PC-3 (cell line): ENCODE measurements around the gene RSPH6A. TPM values are rescaled to one million over a fixed set of nuclear protein-coding genes. Genes with fewer than 3 reads are reported as not detected.

Experiments
- ATAC-seq: fragments of 200-7000 bp; cut with Tn5 transposase; 2 replicates; pipeline ENCODE4 v1.9.1; 2020; ENCODE audit warnings: mild to moderate bottlenecking, moderate library complexity
- BruUV-seq: library from RNA; stranded (reverse); fragments of 400-500 nt; replicated peaks from 2 replicates; lab custom pipeline; 2021; lab: Mats Ljungman, UMichigan
- CTCF ChIA-PET: fragments of 300-600 bp; sonication (Branson Sonifier 250); formaldehyde crosslinking; loops from one replicate; lab custom pipeline; 2022; ENCODE audit warnings: antibody characterized with exemption; lab: Charles Lee
- POLR2A ChIA-PET: fragments of 300-600 bp; sonication (Branson Sonifier 250); formaldehyde crosslinking; loops from one replicate; lab custom pipeline; 2022; ENCODE audit warnings: antibody characterized with exemption; ENCODE audit not compliant: unreplicated experiment; lab: Charles Lee
- DNase-seq: peaks from one replicate; pipeline ENCODE4 v3.0.0-alpha.2; 2015
- H2AFZ ChIP-seq: fragments of 300-600 bp; sonication (generic); 2 replicates; pipeline ENCODE4 v1.6.0; 2016; ENCODE audit warnings: antibody characterized with exemption, low read length
- H3F3A ChIP-seq: fragments of 300-600 bp; sonication (generic); one replicate; pipeline ENCODE4 v1.6.0; 2017; ENCODE audit warnings: antibody characterized with exemption, low read length, control low read depth, mild to moderate bottlenecking; ENCODE audit not compliant: unreplicated experiment
- H3K27ac ChIP-seq: fragments of 300-600 bp; sonication (generic); 2 replicates; pipeline ENCODE4 v1.5.1; 2016; ENCODE audit warnings: mild to moderate bottlenecking, low read length
- H3K27me3 ChIP-seq: fragments of 300-600 bp; sonication (generic); 2 replicates; pipeline ENCODE4 v1.6.1; 2016; ENCODE audit warnings: low read length, mixed read lengths
- H3K36me3 ChIP-seq: fragments of 300-600 bp; sonication (generic); 2 replicates; pipeline ENCODE4 v1.6.1; 2016; ENCODE audit warnings: low read depth, mixed run types, low read length, mixed read lengths
- H3K4me1 ChIP-seq: fragments of 300-600 bp; sonication (generic); 2 replicates; pipeline ENCODE4 v1.5.1; 2016; ENCODE audit warnings: low read length; ENCODE audit not compliant: insufficient read depth
- H3K4me2 ChIP-seq: fragments of 300-600 bp; sonication (generic); 2 replicates; pipeline ENCODE4 v1.6.0; 2016; ENCODE audit warnings: low read length
- H3K4me3 ChIP-seq: fragments of 300-600 bp; sonication (generic); 2 replicates; pipeline ENCODE4 v1.5.1; 2016; ENCODE audit warnings: mild to moderate bottlenecking, low read length, mixed read lengths
- H3K79me2 ChIP-seq: fragments of 300-600 bp; sonication (generic); 2 replicates; pipeline ENCODE4 v1.6.1; 2017; ENCODE audit warnings: low read length, mixed read lengths
- H3K9ac ChIP-seq: fragments of 300-600 bp; sonication (generic); 2 replicates; pipeline ENCODE4 v1.6.0; 2016; ENCODE audit warnings: mild to moderate bottlenecking, low read length
- H3K9me2 ChIP-seq: fragments of 300-600 bp; sonication (generic); replicated peaks from 2 replicates; pipeline ENCODE4 v1.6.1; 2016; ENCODE audit warnings: mixed run types, low read length, mixed read lengths
- H3K9me3 ChIP-seq: fragments of 300-600 bp; sonication (generic); 2 replicates; pipeline ENCODE4 v1.6.1; 2016; ENCODE audit warnings: low read length, mixed read lengths
- H4K20me1 ChIP-seq: fragments of 300-600 bp; sonication (generic); 2 replicates; pipeline ENCODE4 v1.6.1; 2016; ENCODE audit warnings: low read length, mixed read lengths
- EZH2 ChIP-seq: fragments of 300-600 bp; sonication (generic); IDR thresholded peaks from one replicate; pipeline ENCODE4 v1.6.1; 2017; ENCODE audit warnings: antibody characterized with exemption, mild to moderate bottlenecking, low read length; ENCODE audit not compliant: unreplicated experiment
- EZH2phosphoT487 ChIP-seq: fragments of 300-600 bp; sonication (generic); IDR thresholded peaks from 2 replicates; pipeline ENCODE4 v1.6.1; 2018; ENCODE audit warnings: mild to moderate bottlenecking, antibody characterized with exemption, low read length, borderline replicate concordance
- intact Hi-C: fragments of 100-400 bp; cut with micrococcal nuclease; formaldehyde crosslinking; loops from 2 replicates; pipeline ENCODE4 v1.9.0; 2023
- total RNA-seq: library from RNA; depleted of rRNA; stranded (reverse); fragments of >200 nt; gene quantifications from 2 replicates; pipeline ENCODE4 v1.2.3, GENCODE V29; 2014
- TF ChIP-seq, protein P1 (sequence below): fragments of 300-600 bp; sonication (generic); conservative IDR thresholded peaks from 2 replicates; pipeline ENCODE4 v1.5.1; 2017; ENCODE audit warnings: antibody characterized with exemption, low read depth, mild to moderate bottlenecking, low read length

RSPH6A gene
- total RNA-seq, 1 experiment from 2014 or later: not detected

DNA sequence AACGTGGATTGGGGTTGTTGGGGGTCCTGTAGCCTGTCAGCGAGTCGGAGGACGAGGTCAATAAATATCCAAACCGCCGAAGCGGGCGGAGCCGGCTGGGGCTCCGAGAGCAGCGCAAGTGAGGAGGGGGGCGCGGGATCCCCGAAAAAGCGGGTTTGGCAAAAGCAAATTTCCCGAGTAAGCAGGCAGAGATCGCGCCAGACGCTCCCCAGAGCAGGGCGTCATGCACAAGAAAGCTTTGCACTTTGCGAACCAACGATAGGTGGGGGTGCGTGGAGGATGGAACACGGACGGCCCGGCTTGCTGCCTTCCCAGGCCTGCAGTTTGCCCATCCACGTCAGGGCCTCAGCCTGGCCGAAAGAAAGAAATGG lies 45.3 kb downstream of the RSPH6A start:
- DNase-seq (no peak), ATAC-seq (no peak)
- Histone ChIP-seq H3K79me2 (no peaks in the 10 kb centered on the region), H3K4me3 (peak overlapping the region; percentile 72), H3K4me2 (peak overlapping the region; percentile 96), H3K27ac (no peak overlapping the region), H3F3A (no peaks in the 10 kb centered on the region), H2AFZ (peak overlapping the region; percentile 37; the same call in 1 of the 2 replicates), H3K9ac (peak overlapping the region; percentile 33; the same call in 1 of the 2 replicates), H3K36me3 (no peaks in the 10 kb centered on the region), H3K9me2 (no peaks in the 10 kb centered on the region), H3K9me3 (no peaks in the 10 kb centered on the region), H3K4me1 (peaks cover 29% of the 10 kb centered on the region; the same call in 1 of the 2 replicates), H3K27me3 (no peaks in the 10 kb centered on the region), H4K20me1 (no peaks in the 10 kb centered on the region)
- ChIA-PET CTCF (interaction anchor here (0.8 to 2.4 kb wide), 5 partner anchors 9 to 94 kb away, joined by 3 to 19 read pairs (median 8); partner anchors contain the start of gene QPCTL), POLR2A (interaction anchor here (0.6 to 2.1 kb wide), 6 partner anchors 23 to 78 kb away, joined by 3 to 21 read pairs (median 10); partner anchors contain the start of genes DMWD, FBXO46, QPCTL and SNRPD2)
- no peak for TF ChIP-seq EZH2
- TF ChIP-seq EZH2phosphoT487: no peak
- TF ChIP-seq, protein P1, sequence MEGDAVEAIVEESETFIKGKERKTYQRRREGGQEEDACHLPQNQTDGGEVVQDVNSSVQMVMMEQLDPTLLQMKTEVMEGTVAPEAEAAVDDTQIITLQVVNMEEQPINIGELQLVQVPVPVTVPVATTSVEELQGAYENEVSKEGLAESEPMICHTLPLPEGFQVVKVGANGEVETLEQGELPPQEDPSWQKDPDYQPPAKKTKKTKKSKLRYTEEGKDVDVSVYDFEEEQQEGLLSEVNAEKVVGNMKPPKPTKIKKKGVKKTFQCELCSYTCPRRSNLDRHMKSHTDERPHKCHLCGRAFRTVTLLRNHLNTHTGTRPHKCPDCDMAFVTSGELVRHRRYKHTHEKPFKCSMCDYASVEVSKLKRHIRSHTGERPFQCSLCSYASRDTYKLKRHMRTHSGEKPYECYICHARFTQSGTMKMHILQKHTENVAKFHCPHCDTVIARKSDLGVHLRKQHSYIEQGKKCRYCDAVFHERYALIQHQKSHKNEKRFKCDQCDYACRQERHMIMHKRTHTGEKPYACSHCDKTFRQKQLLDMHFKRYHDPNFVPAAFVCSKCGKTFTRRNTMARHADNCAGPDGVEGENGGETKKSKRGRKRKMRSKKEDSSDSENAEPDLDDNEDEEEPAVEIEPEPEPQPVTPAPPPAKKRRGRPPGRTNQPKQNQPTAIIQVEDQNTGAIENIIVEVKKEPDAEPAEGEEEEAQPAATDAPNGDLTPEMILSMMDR: no peak
- TSS peak; percentile 60 for BruUV-seq
- intact Hi-C loops: loop anchor here (1.0 kb wide), 3 partner anchors 29 to 78 kb away; partner anchors contain the start of gene QPCTL

DNA sequence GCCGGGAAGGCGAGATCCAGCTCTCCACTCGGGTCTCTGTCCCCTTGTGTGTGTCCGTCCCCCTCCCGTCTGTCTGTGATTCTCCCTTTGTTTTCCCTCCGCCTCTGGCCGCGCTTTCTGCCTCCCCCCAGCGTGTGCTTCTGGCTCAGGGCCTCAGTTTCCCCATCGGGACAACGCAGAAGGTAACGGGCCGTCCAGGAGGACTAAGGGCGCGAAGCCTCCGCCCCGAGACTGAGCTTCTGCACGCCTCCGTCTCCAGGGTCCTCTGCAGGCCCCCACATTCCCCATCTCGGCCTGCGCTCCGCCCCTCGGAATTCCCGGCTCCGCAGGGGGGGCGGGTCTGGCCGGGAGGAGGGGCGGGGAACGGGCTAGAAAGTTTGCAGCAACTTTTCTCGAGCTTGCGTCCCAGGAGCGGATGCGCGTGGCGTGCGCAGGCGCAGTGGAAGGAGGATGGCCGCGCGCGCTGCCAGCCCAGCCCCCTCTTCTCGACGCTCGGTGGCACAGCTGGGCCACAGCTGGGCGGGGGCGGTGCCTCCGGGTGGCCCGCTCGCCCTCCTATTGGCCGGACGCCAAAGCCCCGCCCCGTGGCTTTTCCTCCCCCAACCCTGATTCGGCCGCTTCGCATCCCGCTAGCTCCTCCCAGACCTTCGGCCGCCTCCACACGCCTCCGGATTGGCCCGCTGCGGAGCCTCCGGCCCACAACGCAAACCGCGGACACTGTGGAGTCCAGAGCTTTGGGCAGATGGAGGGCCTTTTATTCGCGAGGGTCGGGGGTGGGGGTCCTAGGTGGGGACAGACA lies 45.9 kb downstream of the RSPH6A start, which contains the start of gene SIX5:
Gene SIX5 (minus strand): TSS at position 269 of the 799 bp plus-strand sequence. CDS start 408 bp downstream, outside the sequence.
- Histone ChIP-seq H3K9me2 (no peaks in the 10 kb centered on the region), H3K36me3 (no peaks in the 10 kb centered on the region), H3K79me2 (no peaks in the 10 kb centered on the region), H2AFZ (peak within 1 kb of the TSS; percentile 97), H3K4me1 (peaks cover 29% of the 10 kb centered on the region; the same call in 1 of the 2 replicates), H3K4me3 (peak within 1 kb of the TSS; percentile 97), H3K9ac (peak within 1 kb of the TSS; percentile 74), H3F3A (no peaks in the 10 kb centered on the region), H3K9me3 (no peaks in the 10 kb centered on the region), H3K4me2 (peak within 1 kb of the TSS; percentile 96), H3K27ac (peak within 1 kb of the TSS; percentile 69), H3K27me3 (no peaks in the 10 kb centered on the region), H4K20me1 (no peaks in the 10 kb centered on the region)
- no peak for TF ChIP-seq EZH2
- TF ChIP-seq, protein P1: no peak
- no peak for TF ChIP-seq EZH2phosphoT487
- BruUV-seq: no TSS peak
- peak; percentile 53 for ATAC-seq
- intact Hi-C loops: loop anchor here (1.0 kb wide), 1 partner anchor 52 kb away; no protein-coding TSS in a partner anchor
- CTCF ChIA-PET: interaction anchor here (0.6 to 2.4 kb wide), 7 partner anchors 10 to 94 kb away, joined by 3 to 19 read pairs (median 8); partner anchors contain the start of gene QPCTL
- POLR2A ChIA-PET: interaction anchor here (0.6 to 2.1 kb wide), 7 partner anchors 13 to 77 kb away, joined by 3 to 39 read pairs (median 10); partner anchors contain the start of genes DMPK, DMWD, FBXO46 and SNRPD2
- peak; percentile 95 for DNase-seq
